GM12878 (cell line): ENCODE results near the gene SELENOK. TPM values are rescaled to one million over a fixed set of nuclear protein-coding genes. Genes with fewer than 3 reads are reported as not detected.
A peak's percentile ranks its signal among the peaks of the same experiment; 100 is the strongest.

Source experiments
- ATF3 ChIP-seq: IDR thresholded peaks from 2 replicates; pipeline ENCODE4 v1.6.1; 2011; ENCODE audit warnings: low read depth, mild to moderate bottlenecking, low read length, moderate library complexity, borderline replicate concordance; ENCODE audit errors: extremely low read depth
- BHLHE40 ChIP-seq, 2 experiments: fragments of 450-650 bp in 1 of 2; IDR thresholded peaks; 2 replicates each; pipeline ENCODE4 v1.6.1; 2011 to 2017; ENCODE audit warnings: low read depth in 2 of 2, borderline replicate concordance in 1 of 2, improper control_type of control experiment in 1 of 2, low read length in 1 of 2, mild to moderate bottlenecking in 1 of 2
- CEBPZ ChIP-seq: fragments of 150-350 bp; IDR thresholded peaks from 2 replicates; pipeline ENCODE4 v1.6.1; 2016; ENCODE audit warnings: low read depth, low read length
- CHD1 ChIP-seq: IDR thresholded peaks from 2 replicates; pipeline ENCODE4 v1.6.1; 2012; ENCODE audit warnings: low read depth, low read length, improper control_type of control experiment
- EZH2 ChIP-seq: IDR thresholded peaks from 2 replicates; pipeline ENCODE4 v1.6.1; 2012; ENCODE audit warnings: low read depth, mild to moderate bottlenecking, control low read depth, inconsistent platforms, low read length, borderline replicate concordance; ENCODE audit not compliant: control insufficient read depth
- HCFC1 ChIP-seq: fragments of 150-350 bp; IDR thresholded peaks from 2 replicates; pipeline ENCODE4 v1.6.1; 2014; ENCODE audit warnings: low read length
- JUND ChIP-seq: IDR thresholded peaks from 2 replicates; pipeline ENCODE4 v1.6.1; 2012; ENCODE audit warnings: low read depth, mild to moderate bottlenecking, low read length, improper control_type of control experiment, moderate library complexity
- KLF5 ChIP-seq: fragments of 450-650 bp; IDR thresholded peaks from 2 replicates; pipeline ENCODE4 v1.6.1; 2014; ENCODE audit warnings: mild to moderate bottlenecking; ENCODE audit not compliant: partially characterized antibody
- NBN ChIP-seq: fragments of 450-650 bp; IDR thresholded peaks from 2 replicates; pipeline ENCODE4 v1.6.1; 2016
- RCOR1 ChIP-seq: conservative IDR thresholded peaks from 2 replicates; pipeline ENCODE4 v1.6.1; 2012; ENCODE audit warnings: low read depth, low read length, improper control_type of control experiment
- SP1 ChIP-seq: IDR thresholded peaks from one replicate; pipeline ENCODE4 v1.6.1; 2011; ENCODE audit warnings: low read depth, low read length
- polyA plus RNA-seq, 11 experiments: library from polyadenylated mRNA; depleted of rRNA in 4 of 11; unstranded in 6 of 11; stranded (reverse) in 5 of 11; fragments of >200 nt; fragmentation: Nextera tagmentation in 4 of 11; fragmentation: Illumina TruSeq in 1 of 11; extraction: Ambion mirVana in 4 of 11; extraction: Trizol in 1 of 11; gene quantifications; 1 replicate in 1 of 11; 2 replicates in 10 of 11; pipeline versions ENCODE4 v1.2.1 to v1.2.3, GENCODE V29; 2011 to 2016; ENCODE audit warnings: inconsistent platforms in 2 of 11, missing spikeins in 2 of 11, low read depth in 1 of 11
- total RNA-seq, 4 experiments: library from RNA; depleted of rRNA in 3 of 4; stranded (reverse); fragments of >200 nt in 3 of 4; fragmentation: Illumina TruSeq in 1 of 4; extraction: Trizol in 1 of 4; gene quantifications; 2 replicates each; pipeline versions ENCODE4 v1.2.1 to v1.2.3, GENCODE V29; 2013 to 2021

Gene SELENOK
- total and polyA plus RNA-seq, 10 of the 15 experiments (the other 5 are each of a cell fraction or from before 2014, with no cell fraction given) = 35.4 to 322 (median 101) TPM

- TF ChIP-seq JUND (no peak), SP1 (peak; percentile 83), NBN (peak; percentile 97), CHD1 (no peak), RCOR1 (no peak), CEBPZ (no peak), BHLHE40 (IDR thresholded peaks at IDR 0.05; ENCODE audit: borderline replicate concordance in 1 of 2, low read depth in 2 of 2, low read length in 1 of 2) (peak; percentile 60 to 73; a peak in 2 of 4 replicates), EZH2 (no peak), KLF5 (no peak), ATF3 (no peak), HCFC1 (peak; percentile 75)
Observed at GRCh38 chr3:53891497-53892285, at the start of gene SELENOK (continued).
